WTC11 (cell line): ENCODE data around the gene GPC6. TPM values are rescaled to one million over a fixed set of nuclear protein-coding genes. Genes with fewer than 3 reads are reported as not detected.

Experiments
- ATAC-seq: fragments of 200-7000 bp; cut with Tn5 transposase; 2 replicates; pipeline ENCODE4 v1.10.0; 2021; ENCODE audit warnings: mild to moderate bottlenecking, moderate library complexity
- CTCF ChIA-PET: fragments of 300-600 bp; sonication (Branson Sonifier 250); formaldehyde crosslinking; loops from one replicate; lab custom pipeline; 2021; ENCODE audit warnings: antibody characterized with exemption; lab: Charles Lee
- POLR2A ChIA-PET: fragments of 350-600 bp; sonication (Branson Sonifier 250); formaldehyde crosslinking; loops from one replicate; lab custom pipeline; 2021; ENCODE audit warnings: antibody characterized with exemption; lab: Charles Lee
- DNase-seq: peaks from one replicate; pipeline ENCODE4 v3.0.0; 2021; ENCODE audit warnings: low spot score
- H3K27ac Mint-ChIP-seq: 2 replicates; pipeline ENCODE4 v1.8.0; 2021; ENCODE audit warnings: mixed read lengths
- H3K27me3 Mint-ChIP-seq: 2 replicates; pipeline ENCODE4 v1.8.0; 2021; ENCODE audit warnings: low read depth, mild to moderate bottlenecking, moderate library complexity, mixed read lengths
- H3K36me3 Mint-ChIP-seq: 2 replicates; pipeline ENCODE4 v1.8.0; 2021; ENCODE audit warnings: mixed read lengths
- H3K4me1 Mint-ChIP-seq: 2 replicates; pipeline ENCODE4 v1.8.0; 2022; ENCODE audit warnings: mixed read lengths
- H3K4me3 Mint-ChIP-seq: 2 replicates; pipeline ENCODE4 v1.8.0; 2021; ENCODE audit warnings: mild to moderate bottlenecking, moderate library complexity, mixed read lengths
- H3K9me3 Mint-ChIP-seq: 2 replicates; pipeline ENCODE4 v1.8.0; 2021; ENCODE audit warnings: mixed read lengths
- ARID4B ChIP-seq: sonication (generic); formaldehyde crosslinking; IDR thresholded peaks from 2 replicates; pipeline ENCODE4 v1.8.0; 2023; ENCODE audit warnings: missing genetic modification reagents, mild to moderate bottlenecking, borderline replicate concordance
- ATF6 ChIP-seq: sonication (generic); formaldehyde crosslinking; IDR thresholded peaks from 2 replicates; pipeline ENCODE4 v1.8.1; 2023; ENCODE audit warnings: mild to moderate bottlenecking, missing genetic modification reagents
- CREB1 ChIP-seq: sonication (generic); formaldehyde crosslinking; IDR thresholded peaks from 2 replicates; pipeline ENCODE4 v1.8.0; 2023; ENCODE audit warnings: mild to moderate bottlenecking, missing genetic modification reagents
- GABPB1 ChIP-seq: sonication (generic); formaldehyde crosslinking; IDR thresholded peaks from 2 replicates; pipeline ENCODE4 v1.8.1; 2023; ENCODE audit warnings: mild to moderate bottlenecking, missing genetic modification reagents
- GRHL2 ChIP-seq: fragments of 250-450 bp; sonication (Bioruptor Pico); IDR thresholded peaks from 2 replicates; pipeline ENCODE4 v1.8.0; 2022; ENCODE audit warnings: mild to moderate bottlenecking, moderate library complexity; ENCODE audit not compliant: insufficient replicate concordance, severe bottlenecking
- IRF1 ChIP-seq: sonication (generic); formaldehyde crosslinking; IDR thresholded peaks from 2 replicates; pipeline ENCODE4 v1.8.0; 2023; ENCODE audit warnings: missing genetic modification reagents
- IRF2 ChIP-seq: sonication (generic); formaldehyde crosslinking; IDR thresholded peaks from 2 replicates; pipeline ENCODE4 v1.8.0; 2022; ENCODE audit warnings: low read depth, missing genetic modification reagents, borderline replicate concordance
- MXD4 ChIP-seq: fragments of 250-450 bp; sonication (Bioruptor Pico); IDR thresholded peaks from 2 replicates; pipeline ENCODE4 v1.8.0; 2021; ENCODE audit warnings: mild to moderate bottlenecking, moderate library complexity, borderline replicate concordance
- RORB ChIP-seq: fragments of 250-450 bp; sonication (Bioruptor Pico); IDR thresholded peaks from 2 replicates; pipeline ENCODE4 v1.9.0; 2021; ENCODE audit warnings: mild to moderate bottlenecking
- SP1 ChIP-seq: sonication (generic); formaldehyde crosslinking; conservative IDR thresholded peaks from 2 replicates; pipeline ENCODE4 v1.8.1; 2022; ENCODE audit warnings: missing genetic modification reagents
- USF2 ChIP-seq: sonication (generic); formaldehyde crosslinking; IDR thresholded peaks from 2 replicates; pipeline ENCODE4 v1.8.1; 2023; ENCODE audit warnings: mild to moderate bottlenecking, missing genetic modification reagents, moderate library complexity
- ZBTB21 ChIP-seq: sonication (generic); formaldehyde crosslinking; IDR thresholded peaks from 2 replicates; pipeline ENCODE4 v1.8.1; 2023; ENCODE audit warnings: mild to moderate bottlenecking, missing genetic modification reagents, borderline replicate concordance
- ZNF121 ChIP-seq: sonication (generic); formaldehyde crosslinking; IDR thresholded peaks from 2 replicates; pipeline ENCODE4 v1.8.0; 2023; ENCODE audit warnings: missing genetic modification reagents
- ZNF396 ChIP-seq: fragments of 250-450 bp; sonication (Bioruptor Pico); IDR thresholded peaks from 2 replicates; pipeline ENCODE4 v1.8.0; 2021; ENCODE audit warnings: mild to moderate bottlenecking, moderate library complexity, borderline replicate concordance
- ZNF512 ChIP-seq: sonication (generic); formaldehyde crosslinking; IDR thresholded peaks from 2 replicates; pipeline ENCODE4 v1.8.1; 2022; ENCODE audit warnings: missing genetic modification reagents, borderline replicate concordance
- ZSCAN18 ChIP-seq: fragments of 250-450 bp; sonication (Bioruptor Pico); IDR thresholded peaks from 2 replicates; pipeline ENCODE4 v2.1.2; 2022; ENCODE audit warnings: mild to moderate bottlenecking, moderate library complexity
- total RNA-seq: library from RNA; stranded (reverse); gene quantifications from 3 replicates; pipeline ENCODE4 v1.2.3, GENCODE V29; 2021

Gene GPC6
- total RNA-seq, 1 experiment from 2014 or later: 19.5 TPM

GRCh38 chr13:93468433-93468832, 241.8 kb downstream of the GPC6 start:
- ATAC-seq (no peak), DNase-seq (no peak)
- TF ChIP-seq ATF6 (CRISPR knock-in tag) (no peak), IRF2 (CRISPR knock-in tag) (no peak), IRF1 (CRISPR knock-in tag) (no peak), ZNF121 (CRISPR knock-in tag) (no peak), CREB1 (CRISPR knock-in tag) (no peak), USF2 (CRISPR knock-in tag) (no peak), GRHL2 (CRISPR knock-in tag) (no peak), RORB (CRISPR knock-in tag) (no peak), SP1 (CRISPR knock-in tag) (no peak), ZBTB21 (no peak), ZNF512 (CRISPR knock-in tag) (no peak), MXD4 (no peak), GABPB1 (CRISPR knock-in tag) (no peak), ZSCAN18 (CRISPR knock-in tag) (no peak), ARID4B (no peak), ZNF396 (CRISPR knock-in tag) (no peak)
- ChIA-PET POLR2A (no interaction called here), CTCF (no interaction called here)
- Mint-ChIP-seq H3K36me3 (peaks cover 21% of the 10 kb centered on the region), H3K4me1 (peaks cover 15% of the 10 kb centered on the region), H3K27ac (no peak overlapping the region), H3K4me3 (no peak overlapping the region), H3K27me3 (no peaks in the 10 kb centered on the region), H3K9me3 (peaks cover 17% of the 10 kb centered on the region)
